K562 (cell line): ENCODE measurements around the gene PCDHB3. TPM values are rescaled to one million over a fixed set of nuclear protein-coding genes. Genes with fewer than 3 reads are reported as not detected.

Experiments
- ATAC-seq: fragments of 200-7000 bp; cut with Tn5 transposase; 3 replicates; pipeline ENCODE4 v1.9.1; 2020; ENCODE audit warnings: moderate library complexity
- BruUV-seq: library from RNA; stranded (reverse); fragments of 400-500 nt; replicated peaks from 2 replicates; lab custom pipeline; 2021; lab: Mats Ljungman, UMichigan
- CTCF ChIA-PET: fragments of 300-600 bp; formaldehyde crosslinking; extraction: SDS; loops from one replicate; lab custom pipeline; 2021; ENCODE audit warnings: low intra/inter-chr PET ratio; lab: Yijun Ruan, JAX
- POLR2A ChIA-PET: fragments of 300-600, 350-650 bp; sonication (Branson Sonifier 250); formaldehyde crosslinking; extraction: SDS; loops from one replicate; lab custom pipeline; 2021; ENCODE audit warnings: antibody characterized with exemption, inconsistent platforms; lab: Yijun Ruan, JAX
- DNase-seq, 4 experiments: peaks; one replicate each; pipeline versions ENCODE4 v3.0.0 to v3.0.0-alpha.2; 2011 to 2018; ENCODE audit warnings: low spot score in 3 of 4, mixed read lengths in 3 of 4; ENCODE audit errors: extremely low read depth in 1 of 4
- FAIRE-seq: peaks from 2 replicates; lab custom pipeline; 2011; peaks lifted over from hg19 to GRCh38; lab: Jason Lieb, UNC
- H2AFZ ChIP-seq: 2 replicates; pipeline ENCODE4 v1.6.0; 2011; ENCODE audit warnings: low read depth, low read length, control low read depth, inconsistent platforms
- H3K27ac ChIP-seq: fragments of 200-600 bp; 3 replicates; pipeline ENCODE4 v1.8.0; 2011; ENCODE audit warnings: low read depth, mild to moderate bottlenecking, control low read depth, inconsistent platforms, low read length, moderate library complexity, mixed read lengths; ENCODE audit errors: extremely low read depth
- H3K27me3 ChIP-seq, 2 experiments: fragments of 300-600 bp in 1 of 2; 2 replicates in 1 of 2; 3 replicates in 1 of 2; pipeline versions ENCODE4 v1.6.0 to v1.8.0; 2011; ENCODE audit warnings: inconsistent platforms in 2 of 2, low read length in 2 of 2, mild to moderate bottlenecking in 1 of 2, mixed read lengths in 1 of 2, moderate library complexity in 1 of 2; ENCODE audit not compliant: control insufficient read depth in 2 of 2, insufficient read depth in 2 of 2
- H3K36me3 ChIP-seq: fragments of 300-600 bp; 3 replicates; pipeline ENCODE4 v1.8.0; 2011; ENCODE audit warnings: mild to moderate bottlenecking, low read length, inconsistent platforms; ENCODE audit not compliant: control insufficient read depth, insufficient read depth
- H3K4me1 ChIP-seq, 2 experiments: fragments of 200-600 bp in 1 of 2; replicated peaks in 1 of 2; 2 replicates in 1 of 2; 3 replicates in 1 of 2; pipeline versions ENCODE4 v1.5.1 to v1.8.0; 2011; ENCODE audit warnings: inconsistent platforms in 2 of 2, low read length in 2 of 2, mild to moderate bottlenecking in 1 of 2, mixed read lengths in 1 of 2, moderate library complexity in 1 of 2; ENCODE audit not compliant: control insufficient read depth in 2 of 2, insufficient read depth in 2 of 2
- H3K4me2 ChIP-seq: 2 replicates; pipeline ENCODE4 v1.6.1; 2011; ENCODE audit warnings: low read length, control low read depth, inconsistent platforms, mixed read lengths; ENCODE audit not compliant: insufficient read depth
- H3K4me3 ChIP-seq: fragments of 200-600 bp; sonication (generic), shearing (Covaris generic); 2 replicates; pipeline ENCODE4 v1.5.1; 2016; ENCODE audit warnings: control low read depth, inconsistent platforms
- H3K79me2 ChIP-seq: fragments of 200-600 bp; 3 replicates; pipeline ENCODE4 v1.8.0; 2011; ENCODE audit warnings: low read length, inconsistent platforms; ENCODE audit not compliant: control insufficient read depth, insufficient read depth
- H3K9ac ChIP-seq, 2 experiments: 2 replicates each; pipeline versions ENCODE4 v1.6.0 to v1.6.1; 2011; ENCODE audit warnings: low read depth in 2 of 2, low read length in 2 of 2, control low read depth in 1 of 2, inconsistent platforms in 1 of 2, mild to moderate bottlenecking in 1 of 2, mixed read lengths in 1 of 2; ENCODE audit not compliant: insufficient read depth in 1 of 2
- H3K9me1 ChIP-seq: one replicate; pipeline ENCODE4 v1.6.0; 2011; ENCODE audit warnings: inconsistent platforms, mild to moderate bottlenecking, low read length, moderate library complexity; ENCODE audit not compliant: control insufficient read depth, insufficient read depth
- H3K9me3 ChIP-seq: replicated peaks from 2 replicates; pipeline ENCODE4 v1.5.1; 2011; ENCODE audit warnings: low read depth, low read length, inconsistent platforms; ENCODE audit not compliant: control insufficient read depth, insufficient read depth
- H4K20me1 ChIP-seq: replicated peaks from 2 replicates; pipeline ENCODE4 v1.6.1; 2011; ENCODE audit warnings: low read length, inconsistent platforms, mixed read lengths; ENCODE audit not compliant: control insufficient read depth, insufficient read depth
- CBX1 ChIP-seq: sonication (generic); IDR thresholded peaks from 2 replicates; pipeline ENCODE4 v1.6.1; 2016; ENCODE audit warnings: antibody characterized with exemption, low read depth, mild to moderate bottlenecking
- CREB5 ChIP-seq: fragments of 250-450 bp; sonication (Bioruptor Pico); IDR thresholded peaks from 2 replicates; pipeline ENCODE4 v1.5.0; 2020; ENCODE audit warnings: mild to moderate bottlenecking
- E2F5 ChIP-seq: sonication (generic); formaldehyde crosslinking; IDR thresholded peaks from 2 replicates; pipeline ENCODE4 v1.8.0; 2022; ENCODE audit warnings: mild to moderate bottlenecking, missing genetic modification reagents
- FOXA3 ChIP-seq, 2 experiments: fragments of 450-650 bp in 1 of 2; sonication (generic) in 1 of 2; formaldehyde crosslinking; IDR thresholded peaks in 1 of 2; conservative IDR thresholded peaks in 1 of 2; 2 replicates each; pipeline versions ENCODE4 v1.4.0 to v1.8.0; 2020 to 2022; ENCODE audit warnings: mild to moderate bottlenecking in 2 of 2, missing genetic modification reagents in 1 of 2
- GABPB1 ChIP-seq: sonication (generic); formaldehyde crosslinking; IDR thresholded peaks from 2 replicates; pipeline ENCODE4 v1.8.0; 2022; ENCODE audit warnings: mild to moderate bottlenecking, missing genetic modification reagents
- HINFP ChIP-seq: fragments of 450-650 bp; conservative IDR thresholded peaks from 2 replicates; pipeline ENCODE4 v1.6.1; 2016; ENCODE audit warnings: missing genetic modification characterization, low read depth, mild to moderate bottlenecking, control low read depth, missing compliant biosample characterization
- JUN ChIP-seq, 2 experiments: sonication (generic) in 1 of 2; formaldehyde crosslinking in 1 of 2; IDR thresholded peaks; 2 replicates each; pipeline versions ENCODE4 v1.6.1 to v1.8.0; 2012 to 2022; ENCODE audit warnings: borderline replicate concordance in 2 of 2, mild to moderate bottlenecking in 2 of 2, improper control_type of control experiment in 1 of 2, low read depth in 1 of 2, low read length in 1 of 2, missing genetic modification reagents in 1 of 2
- POLR2G ChIP-seq: fragments of 200-400 bp; formaldehyde crosslinking; IDR thresholded peaks from 2 replicates; pipeline ENCODE4 v1.6.1; 2017; ENCODE audit warnings: low read depth, mild to moderate bottlenecking, antibody characterized with exemption, low read length, moderate library complexity
- RBM15 ChIP-seq: fragments of 200-400 bp; formaldehyde crosslinking; IDR thresholded peaks from 2 replicates; pipeline ENCODE4 v1.6.1; 2018; ENCODE audit warnings: mild to moderate bottlenecking, low read length, moderate library complexity; ENCODE audit not compliant: insufficient read depth
- SMARCA4 ChIP-seq: fragments of 450-650 bp; IDR thresholded peaks from 2 replicates; pipeline ENCODE4 v1.6.1; 2016
- TGIF2 ChIP-seq: sonication (generic); formaldehyde crosslinking; IDR thresholded peaks from 2 replicates; pipeline ENCODE4 v1.8.1; 2022; ENCODE audit warnings: mild to moderate bottlenecking, missing genetic modification reagents, moderate library complexity
- ZNF253 ChIP-seq: fragments of 250-450 bp; sonication (Bioruptor Pico); conservative IDR thresholded peaks from 2 replicates; pipeline ENCODE4 v1.6.1; 2021; ENCODE audit warnings: mild to moderate bottlenecking
- ZNF324 ChIP-seq: fragments of 250-450 bp; sonication (Bioruptor Pico); IDR thresholded peaks from 2 replicates; pipeline ENCODE4 v1.4.0; 2020; ENCODE audit warnings: mild to moderate bottlenecking
- ZNF354B ChIP-seq: fragments of 250-450 bp; sonication (Bioruptor Pico); IDR thresholded peaks from 2 replicates; pipeline ENCODE4 v1.4.0; 2020
- ZNF398 ChIP-seq: fragments of 250-450 bp; sonication (Bioruptor Pico); IDR thresholded peaks from 2 replicates; pipeline ENCODE4 v1.8.0; 2021; ENCODE audit warnings: moderate library complexity, mild to moderate bottlenecking, inconsistent platforms
- ZSCAN32 ChIP-seq: fragments of 450-650 bp; formaldehyde crosslinking; IDR thresholded peaks from 2 replicates; pipeline ENCODE4 v1.4.0; 2020; ENCODE audit warnings: mild to moderate bottlenecking, moderate library complexity
- WGBS: fragments of 100-300 bp; shearing (Covaris generic); methylation state at CpG from one replicate; pipeline ENCODE4 v1.1.6; 2016; ENCODE audit warnings: low coverage, mixed read lengths; ENCODE audit not compliant: insufficient coverage; ENCODE audit errors: missing lambda C conversion rate; 5-methylcytosine and 5-hydroxymethylcytosine counted together
- in situ Hi-C: fragments of 300-500 bp; cut with MboI; formaldehyde crosslinking; loops from 4 replicates; pipeline ENCODE4 v1.15.0; 2018; ENCODE audit warnings: inconsistent platforms, mixed read lengths
- intact Hi-C: fragments of 100-400 bp; cut with micrococcal nuclease; formaldehyde crosslinking; loops from 2 replicates; pipeline ENCODE4 v1.14.2; 2022
- polyA plus RNA-seq, 8 experiments: library from polyadenylated mRNA; depleted of rRNA in 4 of 8; stranded (reverse) in 5 of 8; unstranded in 3 of 8; fragments of >200 nt; fragmentation: Nextera tagmentation in 2 of 8; fragmentation: Illumina TruSeq in 1 of 8; extraction: Ambion mirVana in 2 of 8; extraction: Trizol in 1 of 8; gene quantifications; 2 replicates each; pipeline versions ENCODE4 v1.2.1 to v1.2.3, GENCODE V29; 2011 to 2014; ENCODE audit warnings: inconsistent platforms in 1 of 8, missing spikeins in 1 of 8
- total RNA-seq, 7 experiments: library from RNA; depleted of rRNA in 6 of 7; stranded (reverse); fragments of >200 nt in 6 of 7; fragmentation: Illumina TruSeq in 2 of 7; extraction: Trizol in 2 of 7; gene quantifications; 2 replicates each; pipeline versions ENCODE4 v1.2.1 to v1.2.3, GENCODE V29; 2011 to 2021; ENCODE audit warnings: low replicate concordance in 1 of 7

Gene PCDHB3
- total and polyA plus RNA-seq, 9 of the 15 experiments (the other 6 are each of a cell fraction or from before 2014, with no cell fraction given) = not detected

GRCh38 chr5:141150224-141150992, 50.1 kb downstream of the PCDHB3 start:
- Histone ChIP-seq H3K9me3 (no peaks in the 10 kb centered on the region), H3K36me3 (no peaks in the 10 kb centered on the region), H3K9ac (no peak overlapping the region), H3K9me1 (no peaks in the 10 kb centered on the region), H3K4me3 (no peak overlapping the region), H3K79me2 (no peaks in the 10 kb centered on the region), H3K4me1 (no peaks in the 10 kb centered on the region), H3K4me2 (no peak overlapping the region), H3K27me3 (peaks cover 0 to 15% of the 10 kb centered on the region in 2 experiments; a peak in 2 of 5 replicates), H4K20me1 (no peaks in the 10 kb centered on the region), H3K27ac (no peak overlapping the region), H2AFZ (no peak overlapping the region)
- intact Hi-C loops (no loop called here), in situ Hi-C loops (no loop called here)
- no TSS peak for BruUV-seq
- POLR2A ChIA-PET = no interaction called here
- CTCF ChIA-PET = no interaction called here
- 2% methylated on average over 33 of the region's 33 CpGs for WGBS
- FAIRE-seq = no peak
- no peak for ATAC-seq
- DNase-seq = no peak
- TF ChIP-seq GABPB1 (CRISPR knock-in tag) (no peak), ZNF253 (CRISPR knock-in tag) (no peak), E2F5 (CRISPR knock-in tag) (no peak), ZNF354B (CRISPR knock-in tag) (no peak), JUN (IDR thresholded peaks at IDR 0.05; ENCODE audit: borderline replicate concordance, low read depth, low read length) (no peak), JUN (CRISPR knock-in tag; IDR thresholded peaks at IDR 0.05; ENCODE audit: borderline replicate concordance) (no peak), HINFP (tag) (no peak), TGIF2 (CRISPR knock-in tag) (no peak), FOXA3 (CRISPR knock-in tag; conservative IDR thresholded peaks at IDR 0.05 in 1 of 2, IDR thresholded peaks at IDR 0.05 in 1 of 2) (no peak), ZNF398 (CRISPR knock-in tag) (no peak), ZSCAN32 (CRISPR knock-in tag) (no peak), ZNF324 (CRISPR knock-in tag) (no peak), CBX1 (no peak), SMARCA4 (no peak), POLR2G (no peak), CREB5 (CRISPR knock-in tag) (no peak), RBM15 (no peak)
